GM18951 (cell line): ENCODE data around the gene CLK2.
A peak's percentile ranks its signal among the peaks of the same experiment; 100 is the strongest.
"Not testable (repeated sequence)": the region's sequence is repeated elsewhere in the genome, so short reads cannot be mapped to it uniquely, and the experiment has no call there.

ENCODE experiments used
- POLR2A ChIP-seq: IDR thresholded peaks from 4 replicates; pipeline ENCODE4 v1.6.1; 2011; ENCODE audit warnings: mild to moderate bottlenecking; ENCODE audit not compliant: insufficient read length, insufficient read depth; ENCODE audit errors: extremely low read depth
- in situ Hi-C: fragments of 300-500 bp; cut with MboI; formaldehyde crosslinking; loops from one replicate; pipeline ENCODE4 v1.12.0; 2022; ENCODE audit warnings: low sequenced_read_pairs, mixed read lengths, inconsistent platforms; ENCODE audit not compliant: unreplicated experiment

CLK2 gene

DNA sequence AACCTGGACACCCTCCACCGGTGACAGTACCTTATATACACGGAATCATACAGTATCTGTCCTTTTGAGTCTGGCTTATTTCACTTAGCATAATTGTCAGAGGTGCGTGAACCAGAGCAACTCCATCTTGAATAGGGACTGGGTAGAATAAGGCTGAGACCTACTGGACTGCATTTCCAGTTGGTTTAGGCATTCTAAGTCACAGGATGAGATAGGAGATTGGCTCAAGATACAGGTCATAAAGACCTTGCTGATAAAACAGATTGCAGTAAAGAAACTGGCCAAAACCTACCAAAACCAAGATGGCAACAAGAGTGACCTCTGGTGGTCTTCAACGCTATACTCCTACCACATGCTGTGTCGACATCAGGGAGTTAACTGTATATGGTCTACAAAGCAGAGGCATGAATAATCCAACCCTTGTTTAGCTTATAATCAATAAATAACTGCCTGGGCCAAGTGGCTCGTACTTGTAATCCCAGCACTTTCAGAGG lies 34.0 kb upstream of the CLK2 start:
- in situ Hi-C loops = no loop called here
- TF ChIP-seq POLR2A = no peak

DNA sequence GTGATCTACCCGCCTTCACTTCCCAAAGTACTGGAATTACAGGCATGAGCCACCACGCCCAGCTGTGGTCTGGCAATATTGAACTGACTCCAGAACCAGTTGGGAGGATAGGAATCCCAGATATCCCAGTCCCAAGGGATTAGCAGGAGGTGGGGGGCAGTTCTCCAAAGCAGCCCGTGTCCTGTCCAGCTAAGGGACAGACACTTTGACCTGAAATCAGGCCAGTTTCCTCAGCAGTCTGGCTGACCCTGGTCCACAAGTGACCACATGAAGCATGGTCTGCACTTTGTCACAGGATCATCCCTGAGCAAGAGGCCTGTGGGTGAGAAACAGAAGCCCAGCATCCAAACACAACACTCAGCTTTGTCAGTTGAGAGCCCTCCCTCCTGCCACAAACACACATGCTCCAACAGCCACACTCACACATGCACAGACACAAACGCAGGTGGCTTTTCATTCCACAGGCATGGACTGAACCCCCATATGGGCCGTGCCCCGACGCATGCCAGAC lies 32.6 kb upstream of the CLK2 start:
- in situ Hi-C loops = no loop called here
- TF ChIP-seq POLR2A = no peak

DNA sequence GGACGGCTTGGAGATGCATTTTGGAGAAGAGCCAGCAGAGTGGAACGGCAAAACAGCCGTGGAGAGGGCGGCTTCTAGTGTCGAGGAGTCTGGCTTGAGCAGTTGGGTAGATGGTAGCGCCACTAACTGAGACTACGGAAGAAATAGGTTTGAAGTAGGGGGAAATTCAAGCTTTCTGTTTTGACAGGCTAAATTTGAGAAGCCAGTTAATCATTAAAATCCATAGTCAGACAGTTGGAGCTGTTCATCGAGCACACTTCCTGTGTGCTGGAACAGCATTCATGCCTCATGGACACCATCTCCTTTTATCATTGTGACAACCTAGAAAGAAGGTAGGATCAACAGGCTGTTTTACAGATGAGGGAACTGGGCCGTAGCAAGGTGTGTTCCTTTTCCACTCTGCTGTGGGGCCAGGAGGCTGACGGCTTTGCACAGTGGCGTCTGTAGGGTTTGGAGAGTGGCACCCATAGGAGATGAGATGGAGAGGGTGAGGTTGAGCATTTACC lies 31.3 kb upstream of the CLK2 start:
- in situ Hi-C loops = no loop called here
- TF ChIP-seq POLR2A = peak; percentile 65

DNA sequence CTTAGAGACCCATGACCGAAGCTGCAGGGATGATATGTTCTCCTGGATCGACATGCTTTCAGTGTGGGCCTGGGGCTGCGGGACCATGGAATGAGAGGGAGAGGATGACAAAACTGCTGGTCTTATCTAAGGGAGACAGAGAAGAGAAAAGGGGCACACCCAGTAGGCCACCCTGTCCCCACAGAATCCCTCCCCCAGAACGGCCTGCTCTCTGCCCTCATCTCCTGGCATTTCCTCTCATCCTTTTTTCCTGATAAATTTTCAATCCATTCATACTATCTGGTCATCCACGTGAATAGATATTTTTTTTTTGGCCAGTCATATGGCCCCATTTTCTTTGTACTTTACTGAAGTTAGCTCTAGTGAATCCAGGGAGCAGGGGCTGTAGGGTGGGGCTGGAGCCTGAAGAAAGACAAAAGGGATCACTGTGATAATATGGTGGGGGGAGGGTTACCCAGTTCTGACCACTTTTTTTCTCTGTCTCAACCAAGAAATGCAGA lies 28.1 kb upstream of the CLK2 start, which contains the start of gene PKLR:
Gene PKLR (minus strand): TSS at position 97 of the 500 bp plus-strand sequence. CDS start 43 bp downstream, at position 54.
- no peak for TF ChIP-seq POLR2A
- in situ Hi-C loops = no loop called here

DNA sequence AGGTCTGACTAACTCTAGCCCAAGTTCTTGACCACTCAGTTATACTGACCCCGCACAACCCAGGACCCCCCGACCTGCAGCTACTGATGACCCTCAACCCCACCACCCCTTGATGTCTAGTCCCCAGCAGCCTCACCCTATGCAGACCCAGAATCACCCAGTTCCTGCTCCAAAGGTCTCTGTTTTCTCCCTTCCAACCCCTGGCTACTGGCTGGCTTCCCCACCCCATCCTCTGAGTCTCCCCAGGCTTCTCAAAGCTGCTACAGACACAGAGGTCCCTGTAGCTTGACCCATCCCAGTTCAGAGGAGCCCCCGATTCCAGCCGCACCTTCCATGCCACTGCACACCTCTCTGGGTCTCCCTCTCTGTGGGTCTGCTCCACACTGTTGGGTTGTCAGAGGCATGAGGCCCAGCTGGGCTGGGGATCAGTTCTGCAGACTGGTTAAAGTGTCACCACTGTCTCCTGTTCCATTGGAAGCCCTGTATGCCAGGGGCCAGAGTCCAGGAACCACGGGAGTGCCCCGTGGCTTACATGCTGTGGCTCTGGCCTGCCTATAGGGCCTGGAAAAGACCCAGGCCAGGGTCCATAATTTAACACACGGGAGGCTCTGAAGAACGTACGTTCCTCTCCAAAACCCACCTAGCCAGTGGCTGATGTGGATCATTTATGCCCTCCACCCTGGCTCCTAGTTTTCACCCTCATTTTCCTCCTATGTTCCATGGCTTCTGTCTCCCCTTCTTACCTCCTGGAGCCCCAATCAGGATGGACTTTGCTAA lies 27.4 kb upstream of the CLK2 start:
- no peak for TF ChIP-seq POLR2A
- in situ Hi-C loops = no loop called here

DNA sequence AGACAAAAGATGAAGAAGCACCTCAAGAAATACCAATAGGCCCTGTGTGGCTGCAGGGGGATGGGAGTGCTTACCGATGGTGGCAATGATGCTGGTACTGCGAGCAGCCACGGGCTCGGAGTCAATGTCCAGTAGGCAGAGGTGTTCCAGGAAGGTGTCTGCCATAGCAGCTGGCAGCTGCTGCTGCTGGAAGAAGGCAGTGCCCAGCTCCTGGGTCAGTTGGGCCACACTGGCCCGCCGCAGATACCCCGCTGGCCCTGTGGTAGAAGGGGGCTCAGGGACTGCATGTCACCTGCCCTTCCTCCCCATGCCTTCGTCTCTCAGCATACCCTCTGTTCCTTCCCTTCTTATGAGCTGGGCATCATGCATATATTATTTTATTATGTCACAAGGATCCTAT lies 26.7 kb upstream of the CLK2 start:
- in situ Hi-C loops = no loop called here
- no peak for TF ChIP-seq POLR2A

DNA sequence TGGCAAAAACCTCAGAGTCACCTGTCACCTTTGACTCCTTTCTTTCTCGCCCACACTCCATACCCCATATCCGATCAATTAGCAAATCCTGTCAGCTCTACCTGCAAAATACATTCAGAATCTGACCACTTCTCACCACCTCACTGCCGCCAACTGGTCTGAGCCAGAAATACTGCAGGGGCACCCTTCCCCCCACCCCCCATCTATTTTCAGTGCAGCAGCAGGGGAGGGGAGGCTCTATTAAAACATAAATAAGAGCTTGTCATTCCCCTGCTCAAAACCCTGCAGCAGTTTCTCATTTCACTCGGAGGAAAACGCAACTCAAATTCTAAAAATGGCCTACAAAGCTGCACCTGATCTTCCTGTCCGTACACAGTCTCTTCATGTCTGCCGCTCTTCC lies 24.1 kb upstream of the CLK2 start:
- in situ Hi-C loops = no loop called here
- TF ChIP-seq POLR2A = no peak

DNA sequence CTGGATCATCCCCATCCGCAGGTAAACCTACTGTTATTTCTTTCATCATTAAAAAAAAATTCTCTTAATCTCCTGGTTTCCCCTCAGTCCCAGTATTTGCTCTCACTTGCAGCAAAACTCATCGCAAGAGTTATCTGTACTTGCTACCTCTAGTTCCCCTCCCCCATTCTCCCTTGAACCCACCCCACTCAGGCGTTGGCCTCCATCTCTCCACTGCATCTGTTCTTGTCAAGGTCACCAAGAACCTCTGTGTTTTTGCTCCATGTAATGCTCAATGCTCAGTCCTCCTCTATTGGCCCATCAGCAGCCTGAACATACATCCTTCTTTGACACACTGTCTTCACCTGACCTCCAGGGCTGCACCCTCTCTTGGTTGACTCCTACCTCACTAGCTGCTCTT lies 23.4 kb upstream of the CLK2 start:
- in situ Hi-C loops = no loop called here
- TF ChIP-seq POLR2A = no peak

DNA sequence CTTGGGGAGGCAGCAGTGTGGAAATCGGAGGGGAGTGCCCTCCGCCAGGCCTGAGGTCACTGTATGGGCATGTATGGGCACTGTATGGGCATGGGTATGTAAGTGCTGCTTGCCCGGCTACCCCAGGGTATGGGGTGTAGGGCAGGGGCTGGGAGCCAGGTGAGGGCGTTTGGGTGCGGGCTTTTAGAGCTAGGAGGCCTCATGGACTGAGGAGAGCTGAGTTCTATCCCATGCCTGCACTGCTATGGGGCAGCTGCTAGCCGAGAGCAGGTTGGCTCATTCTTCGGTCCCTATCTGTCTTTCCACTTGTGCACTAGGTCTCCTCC lies 22.6 kb upstream of the CLK2 start:
- no peak for TF ChIP-seq POLR2A
- in situ Hi-C loops = no loop called here

DNA sequence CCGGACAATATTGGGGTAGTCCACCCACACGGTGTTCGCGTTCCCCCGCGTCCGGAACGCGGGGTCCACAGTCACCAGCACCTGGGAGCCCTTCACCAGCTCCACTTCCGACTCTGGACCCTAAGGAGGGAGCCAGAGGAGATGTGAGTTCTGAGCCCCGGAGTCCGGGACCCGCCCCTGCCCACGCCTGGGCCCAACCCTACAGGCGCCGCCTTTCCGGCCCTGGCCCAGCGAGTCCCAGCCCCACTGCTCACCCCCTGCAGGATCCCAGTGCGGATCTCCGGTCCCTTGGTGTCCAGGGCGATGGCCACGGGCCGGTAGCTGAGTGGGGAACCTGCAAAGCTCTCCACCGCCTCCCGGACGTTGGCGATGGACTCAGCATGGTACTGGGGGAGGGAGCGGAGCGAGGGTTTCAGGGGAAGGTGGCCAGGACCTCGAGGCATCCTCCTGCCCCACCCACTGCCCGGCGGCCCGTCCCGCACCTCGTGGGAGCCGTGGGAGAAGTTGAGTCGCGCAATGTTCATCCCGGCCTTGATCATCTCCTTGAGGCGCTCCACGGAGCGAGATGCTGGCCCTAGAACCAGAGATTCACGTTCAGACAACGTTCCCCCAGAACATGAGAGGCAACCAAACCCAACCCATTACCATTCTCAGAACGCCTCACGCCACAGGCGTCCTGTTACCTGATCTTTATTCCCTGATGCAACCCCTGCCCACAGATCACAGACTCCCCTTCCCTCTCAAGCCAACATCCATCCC lies 22.1 kb upstream of the CLK2 start:
- no peak for TF ChIP-seq POLR2A
- in situ Hi-C loops = no loop called here

DNA sequence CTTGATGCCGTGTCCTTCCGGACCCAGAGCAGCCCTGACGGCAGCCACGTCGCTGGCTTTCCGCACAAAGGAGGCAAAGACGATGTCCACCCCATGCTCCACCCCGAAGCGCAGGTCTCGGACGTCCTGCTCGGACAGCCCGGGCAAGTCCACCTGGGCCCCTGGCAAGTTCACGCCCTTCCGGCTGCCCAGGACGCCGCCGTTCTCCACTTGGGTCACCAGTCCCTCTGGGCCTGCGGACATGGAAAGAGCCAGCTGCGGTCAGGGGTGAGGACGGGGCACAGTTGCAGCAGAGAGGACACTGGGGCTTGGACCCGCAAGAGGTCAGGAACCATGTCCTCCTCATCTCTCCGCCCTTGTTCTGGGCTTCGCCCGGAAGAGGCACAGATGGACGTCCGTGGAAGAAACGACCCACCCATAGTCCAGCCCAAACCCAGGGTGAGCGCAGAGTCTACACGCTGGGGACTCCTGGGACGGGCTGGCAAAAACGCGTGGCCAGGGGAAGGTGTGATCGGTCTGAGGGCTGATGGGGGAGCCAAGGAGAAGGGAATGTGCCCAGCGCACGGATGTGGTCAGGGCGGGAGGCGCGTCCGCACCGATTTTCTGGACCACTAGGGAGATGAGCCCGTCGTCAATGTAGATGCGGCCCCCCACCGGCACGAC lies 21.3 kb upstream of the CLK2 start:
- in situ Hi-C loops = no loop called here
- no peak for TF ChIP-seq POLR2A

DNA sequence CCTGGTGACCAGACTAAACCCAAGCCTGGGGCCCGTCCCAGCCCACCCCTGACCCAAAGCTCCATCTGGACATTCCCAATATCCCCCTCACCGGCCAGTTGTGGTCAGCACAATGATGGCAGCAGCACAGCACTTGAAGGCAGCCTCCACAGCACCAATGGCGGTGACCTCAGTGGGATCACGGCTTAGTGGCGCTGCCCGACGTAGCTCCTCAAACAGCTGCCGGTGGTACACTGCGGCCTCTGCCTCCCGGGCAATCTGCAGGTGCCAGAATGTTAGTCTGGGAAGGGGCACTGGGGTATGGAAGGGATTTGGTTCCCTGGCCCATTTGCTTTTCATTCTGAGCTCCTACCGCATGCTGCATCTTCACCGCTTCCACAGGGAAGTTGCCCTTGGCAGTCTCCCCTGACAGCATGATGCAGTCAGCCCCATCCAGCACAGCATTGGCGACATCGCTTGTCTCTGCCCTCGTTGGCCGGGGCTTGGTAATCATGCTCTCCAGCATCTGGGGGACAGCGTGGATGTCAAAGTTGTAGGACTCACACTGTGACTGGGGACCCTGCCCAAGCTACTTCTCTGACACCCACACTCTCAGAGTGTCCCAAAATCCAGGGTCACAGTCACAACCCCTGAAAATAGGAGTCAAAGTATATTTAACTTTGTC lies 19.9 kb upstream of the CLK2 start:
- in situ Hi-C loops = no loop called here
- no peak for TF ChIP-seq POLR2A

DNA sequence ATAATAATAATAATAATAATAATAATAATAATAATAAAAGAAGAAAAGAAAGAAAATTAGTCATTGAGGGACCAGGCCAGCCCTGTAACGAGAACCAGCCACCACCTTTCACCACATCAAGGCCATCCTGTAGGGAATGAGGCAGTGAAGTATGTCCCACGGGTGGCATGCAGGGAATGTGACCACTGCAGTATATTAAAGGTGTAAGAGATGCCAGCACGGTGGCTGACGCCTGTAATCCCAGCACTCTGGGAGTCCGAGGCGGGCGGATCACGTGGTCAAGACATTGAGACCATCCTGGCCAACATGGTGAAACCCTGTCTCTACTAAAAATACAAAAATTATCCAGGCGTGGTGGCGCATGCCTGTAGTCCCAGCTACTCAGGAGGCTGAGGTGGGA lies 17.7 kb upstream of the CLK2 start:
- in situ Hi-C loops = not testable (repeated sequence)

DNA sequence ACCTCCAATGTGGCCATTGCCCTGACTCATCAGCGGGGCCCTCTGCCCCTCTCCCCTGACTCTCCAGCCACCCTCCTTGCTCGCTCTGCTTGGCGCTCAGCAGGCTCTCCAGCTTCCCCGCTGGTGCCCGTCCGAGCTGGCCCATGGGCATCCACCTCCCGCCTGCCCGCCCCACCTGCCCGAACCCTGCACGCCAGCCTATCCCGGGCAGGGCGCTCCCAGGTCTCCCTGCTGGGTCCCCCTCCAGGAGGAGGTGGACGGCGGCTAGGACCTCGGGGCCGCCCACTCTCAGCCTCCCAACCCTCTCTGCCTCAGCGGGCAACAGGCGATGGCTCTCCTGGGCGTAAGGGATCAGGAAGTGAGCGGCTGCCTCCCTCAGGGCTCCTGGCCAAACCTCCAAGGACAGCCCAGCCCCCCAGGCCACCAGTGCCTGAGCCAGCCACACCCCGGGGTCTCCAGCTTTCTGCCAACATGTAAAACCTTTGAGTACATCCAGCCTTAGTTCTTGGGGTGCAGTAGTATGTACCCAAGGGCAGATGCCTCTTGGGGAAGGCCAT lies 14.8 kb upstream of the CLK2 start:
- in situ Hi-C loops = no loop called here
- no peak for TF ChIP-seq POLR2A
